ENCODE data around the gene NECAB3. TPM values are rescaled to one million over a fixed set of nuclear protein-coding genes. Genes with fewer than 3 reads are reported as not detected.

The NECAB3 gene, protein sequence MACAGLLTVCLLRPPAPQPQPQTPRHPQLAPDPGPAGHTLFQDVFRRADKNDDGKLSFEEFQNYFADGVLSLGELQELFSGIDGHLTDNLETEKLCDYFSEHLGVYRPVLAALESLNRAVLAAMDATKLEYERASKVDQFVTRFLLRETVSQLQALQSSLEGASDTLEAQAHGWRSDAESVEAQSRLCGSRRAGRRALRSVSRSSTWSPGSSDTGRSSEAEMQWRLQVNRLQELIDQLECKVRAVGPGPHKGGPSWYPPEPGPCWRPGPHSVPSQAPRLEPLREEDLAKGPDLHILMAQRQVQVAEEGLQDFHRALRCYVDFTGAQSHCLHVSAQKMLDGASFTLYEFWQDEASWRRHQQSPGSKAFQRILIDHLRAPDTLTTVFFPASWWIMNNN
- total RNA-seq, result 15.1 and 20.7 TPM in 2 replicates

GRCh38 chr20:33674294-33675135 is at the start of gene NECAB3:
Gene NECAB3, minus strand, starts transcription at chr20:33674428. Its CDS starts 76 bp downstream, at chr20:33674352.

DNA sequence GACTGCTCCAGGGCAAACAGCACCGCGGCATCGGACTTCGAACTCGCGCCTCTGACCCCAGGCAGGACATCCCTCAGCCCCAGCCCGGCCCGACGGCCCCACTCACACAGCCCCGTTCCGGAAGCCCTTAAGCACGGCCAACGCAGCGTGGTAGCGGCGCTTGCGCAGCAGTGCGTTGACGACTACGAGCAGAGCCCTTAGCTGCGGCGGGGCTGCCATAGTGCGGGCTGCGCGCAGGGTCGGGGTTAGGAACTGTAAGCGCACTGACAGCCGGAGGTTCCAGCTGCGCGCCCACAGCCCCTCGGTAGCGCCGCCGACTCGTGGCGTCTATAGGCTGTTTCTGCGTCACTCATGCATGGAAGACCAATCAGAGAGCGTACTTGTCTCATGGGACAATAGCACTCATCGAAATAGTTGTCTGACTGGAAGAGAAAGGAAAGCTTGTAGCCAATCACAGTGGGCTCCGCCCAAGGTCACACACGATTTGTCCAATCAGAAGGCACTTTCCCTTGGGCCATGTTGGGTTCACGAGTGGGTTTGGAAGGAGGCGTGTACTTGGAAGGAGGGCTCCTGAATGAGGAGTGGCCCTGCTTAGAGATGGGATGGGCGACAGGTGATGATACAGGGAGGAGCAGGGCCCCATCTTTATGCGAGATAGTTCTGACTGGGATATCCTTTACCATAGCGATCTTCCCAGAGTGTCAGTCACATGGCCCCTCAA is 45.9 kb upstream of the NECAB3 start, which contains the start of gene PXMP4:
PXMP4 (minus strand) TSS at position 322 of the 721 bp plus-strand sequence; CDS start at position 219, 103 bp downstream.

GRCh38 chr20:33686100-33686983 is 12.1 kb upstream of the NECAB3 start, which contains the start of gene E2F1:
Gene E2F1, minus strand, starts transcription at chr20:33686385. Its CDS starts 121 bp downstream, at chr20:33686264.

GRCh38 chr20:33666293-33667244 is 7.7 kb downstream of the NECAB3 start, which contains the start of gene ACTL10:
Gene ACTL10, plus strand, starts transcription at chr20:33666943. Its CDS starts 555 bp downstream, at chr20:33667498.

GRCh38 chr20:33662172-33662571 is 12.1 kb downstream of the NECAB3 start, which contains the start of gene C20orf144:
Gene C20orf144, plus strand, starts transcription at chr20:33662327. Its CDS starts 19 bp downstream, at chr20:33662346.

Other genes with a start within 250 kb of the NECAB3 start
- 16.8 and 16.9 TPM in 2 replicates for gene SNTA1, start 230.7 kb downstream of the NECAB3 start, total RNA-seq
- gene CBFA2T2, start 184.3 kb downstream of the NECAB3 start, total RNA-seq, result 1.7 and 2.1 TPM in 2 replicates
- gene C20orf144, start 12.1 kb downstream of the NECAB3 start, total RNA-seq, result 0.30 and 0.84 TPM in 2 replicates
- gene ACTL10, start 7.5 kb downstream of the NECAB3 start, total RNA-seq, result 2.0 and 2.1 TPM in 2 replicates
- gene E2F1, start 12.0 kb upstream of the NECAB3 start, total RNA-seq, result 16.8 and 19.5 TPM in 2 replicates
- 8.5 and 10.4 TPM in 2 replicates for gene PXMP4, start 45.9 kb upstream of the NECAB3 start, total RNA-seq
- 1.3 and 1.9 TPM in 2 replicates for gene ZNF341, start 57.6 kb upstream of the NECAB3 start, total RNA-seq
- gene CHMP4B, start 136.9 kb upstream of the NECAB3 start, total RNA-seq, result 27.1 and 30.5 TPM in 2 replicates